NCI-H1436 (cell line): ENCODE results near the gene LONP2.
"Not testable (repeated sequence)": the region's sequence is repeated elsewhere in the genome, so short reads cannot be mapped to it uniquely, and the experiment has no call there.

Experiments
- DNase-seq: peaks from one replicate; lab custom pipeline; 2025; lab: John Stamatoyannopoulos, UW

Gene LONP2

DNA sequence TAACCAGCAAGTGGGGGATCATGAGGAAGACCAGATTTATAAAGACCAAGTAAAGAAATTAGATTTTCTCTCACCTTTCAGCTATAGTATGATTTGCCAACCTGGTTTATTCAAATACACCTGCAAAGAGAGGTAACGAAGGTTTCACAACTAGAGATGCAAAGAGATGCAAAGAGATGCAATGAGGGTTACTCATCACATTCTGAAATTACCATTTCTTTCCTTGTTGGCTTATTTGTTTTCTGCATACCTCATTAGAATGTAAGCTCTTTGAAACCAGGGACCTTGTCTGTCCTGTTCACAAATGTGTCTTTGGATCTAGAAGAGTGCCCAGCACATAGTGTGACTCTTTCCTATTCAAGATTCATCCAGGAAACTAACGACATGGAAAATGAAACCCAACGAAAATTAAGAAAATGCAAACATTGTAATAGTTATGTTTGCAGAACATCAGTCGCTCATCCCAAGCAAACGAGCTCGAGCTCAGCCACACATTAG lies 9.0 kb upstream of the LONP2 start:
- no peak for DNase-seq

DNA sequence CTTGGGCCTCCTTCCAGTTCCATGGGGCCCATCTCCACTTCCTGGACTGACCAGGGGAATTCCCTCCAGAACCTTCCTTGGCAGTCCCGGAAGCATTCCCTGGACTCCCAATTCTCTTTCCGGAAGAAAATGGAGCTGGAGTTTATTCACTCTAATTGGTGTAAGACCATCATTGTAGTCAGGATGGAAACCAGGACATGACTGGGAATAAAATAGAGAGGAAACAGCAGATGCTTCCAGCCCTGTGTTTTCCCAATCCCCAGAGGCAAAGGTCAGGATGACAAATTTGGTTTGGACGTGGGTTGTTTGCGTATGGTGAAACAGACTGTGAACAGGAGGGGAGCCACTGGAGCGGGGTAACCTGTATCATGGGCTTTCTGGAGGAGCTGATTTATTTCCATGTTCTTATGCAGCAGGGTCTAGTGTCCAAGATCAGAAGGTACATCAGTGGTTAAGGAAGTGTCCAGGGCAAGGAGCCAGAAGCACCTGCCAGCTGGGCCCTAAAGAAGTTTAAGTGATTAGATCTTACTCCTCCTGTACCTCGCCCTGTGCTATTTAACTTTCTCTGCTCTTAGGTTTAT lies 8.5 kb upstream of the LONP2 start:
- DNase-seq = no peak

DNA sequence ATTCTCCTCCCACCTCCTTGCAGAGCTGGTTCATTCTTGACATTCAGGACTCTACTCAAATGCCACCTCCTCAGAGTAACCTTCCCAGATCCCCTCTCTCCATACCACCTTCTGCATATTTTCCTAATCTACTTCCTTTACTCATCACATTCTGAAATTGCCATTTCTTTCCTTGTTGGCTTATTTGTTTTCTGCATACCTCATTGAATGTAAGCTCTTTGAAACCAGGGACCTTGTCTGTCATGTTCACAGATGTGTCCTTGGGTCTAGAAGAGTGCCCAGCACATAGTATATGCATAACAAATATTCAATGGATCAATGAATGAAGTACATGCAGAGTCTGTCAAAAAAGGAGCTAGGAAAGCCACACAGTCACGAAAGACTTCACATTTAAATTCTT lies 7.8 kb upstream of the LONP2 start:
- no peak for DNase-seq

DNA sequence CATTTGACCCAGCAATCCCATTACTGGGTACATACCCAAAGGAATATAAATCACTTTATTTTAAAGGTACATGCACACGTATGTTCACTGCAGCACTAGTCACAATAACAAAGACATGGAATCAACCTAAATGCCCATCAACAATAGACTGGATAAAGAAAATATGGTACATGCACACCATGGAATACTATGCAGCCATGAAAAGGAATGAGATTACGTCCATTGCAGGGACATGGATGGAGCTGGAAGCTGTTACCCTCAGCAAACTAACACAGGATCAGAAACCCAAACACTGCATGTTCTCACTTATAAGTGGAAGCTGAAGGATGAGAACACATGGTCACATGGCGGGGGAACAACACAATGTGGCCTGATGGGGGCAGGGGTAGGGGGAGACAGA lies 4.0 kb upstream of the LONP2 start:
- DNase-seq = not testable (repeated sequence)

DNA sequence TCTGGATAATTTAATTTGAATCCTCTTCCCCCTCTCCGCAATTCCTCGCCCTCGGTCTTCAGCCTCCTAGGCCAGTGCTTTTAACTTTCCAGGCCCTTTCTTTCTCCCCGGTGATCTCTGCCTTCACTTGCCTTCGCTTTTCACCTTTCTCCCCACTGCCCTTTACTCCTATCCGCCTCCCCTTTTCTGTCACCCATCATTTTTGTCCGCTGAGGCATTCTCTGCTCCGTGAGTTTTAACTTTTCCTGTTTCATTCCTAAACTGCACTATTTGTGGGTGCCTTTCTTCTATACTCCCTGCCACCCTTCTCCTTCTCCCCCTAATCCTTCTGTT lies 729 bp downstream of the LONP2 start:
- no peak for DNase-seq

DNA sequence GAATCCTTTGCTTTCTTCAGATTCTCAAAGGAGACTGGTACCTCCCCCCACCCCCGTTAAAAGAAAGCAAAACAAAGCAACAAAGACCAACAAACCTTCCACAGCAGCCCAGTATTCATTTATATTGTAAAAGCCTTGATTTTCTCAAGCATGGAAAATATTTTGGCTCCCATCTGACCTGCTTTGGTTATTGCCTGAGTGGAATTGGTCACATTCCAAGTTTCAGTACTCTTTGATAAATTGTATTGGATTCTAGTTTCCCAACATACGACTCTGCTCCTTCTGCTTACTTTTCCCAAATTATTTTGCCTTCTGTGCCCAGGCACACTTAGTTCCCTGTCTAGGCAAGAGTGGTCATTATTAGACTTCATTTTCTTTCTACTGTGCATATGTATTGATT lies 2.0 kb downstream of the LONP2 start:
- no peak for DNase-seq

DNA sequence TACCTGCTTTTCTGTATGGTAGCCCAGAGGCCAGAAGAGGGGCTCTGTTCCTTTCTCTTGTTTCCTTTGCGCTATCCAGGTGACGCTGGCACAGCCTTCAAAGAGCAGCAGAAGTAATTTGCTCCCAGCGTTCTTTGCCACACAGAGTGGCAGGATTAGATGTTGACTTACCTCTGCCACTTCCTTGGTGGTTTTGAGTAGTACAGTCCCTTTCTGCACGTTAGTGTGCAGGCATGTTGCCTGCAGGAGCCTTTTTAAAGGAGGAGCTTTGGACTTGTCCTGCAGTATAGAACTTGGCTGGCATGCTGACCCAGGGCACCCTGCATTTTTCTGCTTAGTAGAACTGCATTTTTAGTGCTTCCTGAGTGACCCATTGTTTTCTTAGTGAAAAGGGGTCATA lies 3.2 kb downstream of the LONP2 start, which contains the start of gene ABCC11:
Gene ABCC11, minus strand, starts transcription at position 229 of the 400 bp plus-strand sequence. CDS start 15,618 bp downstream, outside the sequence.
- DNase-seq = no peak

DNA sequence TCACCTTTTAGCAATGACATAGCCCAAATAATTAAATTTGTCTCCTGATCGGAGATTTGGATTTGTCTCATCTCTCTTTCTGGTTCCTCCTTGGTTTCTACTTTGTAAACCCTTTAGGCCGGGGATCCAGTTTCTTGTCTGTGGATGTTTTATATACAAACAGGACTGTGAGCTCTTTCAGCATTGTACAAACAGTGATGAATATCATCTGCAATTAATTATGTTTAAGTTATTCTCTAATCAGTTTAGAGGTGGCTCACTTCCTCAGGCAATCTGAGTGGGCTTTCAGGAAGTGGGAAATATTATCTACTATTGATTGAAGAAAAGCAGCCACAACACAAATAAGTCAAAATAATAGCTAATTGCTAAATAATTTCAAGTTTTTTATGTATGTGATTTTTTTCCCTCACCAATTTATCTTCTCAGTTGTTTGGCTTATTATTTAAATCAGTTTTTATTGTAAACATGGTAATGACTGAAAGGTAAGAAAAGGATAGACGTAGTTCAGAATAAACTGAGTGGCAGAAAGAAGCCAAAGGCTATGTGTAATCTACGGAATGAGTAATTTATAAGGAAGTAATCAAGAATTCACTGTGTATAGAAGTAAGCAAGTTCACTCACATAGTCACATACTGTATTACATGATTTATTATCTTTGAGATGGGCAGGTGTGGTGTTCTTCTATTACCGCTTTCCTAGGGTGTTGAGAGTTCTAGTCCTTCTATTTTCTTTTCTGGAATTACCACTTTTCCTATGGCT lies 6.6 kb downstream of the LONP2 start:
- DNase-seq = no peak

DNA sequence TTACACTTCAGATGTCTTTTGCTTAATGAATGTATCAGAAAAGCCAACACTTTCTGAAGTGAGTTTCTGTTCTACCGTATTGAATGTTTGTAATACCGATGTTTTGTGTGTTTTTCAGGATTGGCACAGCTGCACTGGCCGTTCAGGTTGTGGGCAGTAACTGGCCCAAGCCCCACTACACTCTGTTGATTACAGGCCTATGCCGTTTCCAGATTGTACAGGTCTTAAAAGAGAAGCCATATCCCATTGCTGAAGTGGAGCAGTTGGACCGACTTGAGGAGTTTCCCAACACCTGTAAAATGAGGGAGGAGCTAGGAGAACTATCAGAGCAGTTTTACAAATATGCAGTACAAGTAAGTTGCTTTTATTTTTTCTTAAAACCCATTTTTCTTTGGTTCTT lies 7.9 kb downstream of the LONP2 start:
- DNase-seq = no peak

DNA sequence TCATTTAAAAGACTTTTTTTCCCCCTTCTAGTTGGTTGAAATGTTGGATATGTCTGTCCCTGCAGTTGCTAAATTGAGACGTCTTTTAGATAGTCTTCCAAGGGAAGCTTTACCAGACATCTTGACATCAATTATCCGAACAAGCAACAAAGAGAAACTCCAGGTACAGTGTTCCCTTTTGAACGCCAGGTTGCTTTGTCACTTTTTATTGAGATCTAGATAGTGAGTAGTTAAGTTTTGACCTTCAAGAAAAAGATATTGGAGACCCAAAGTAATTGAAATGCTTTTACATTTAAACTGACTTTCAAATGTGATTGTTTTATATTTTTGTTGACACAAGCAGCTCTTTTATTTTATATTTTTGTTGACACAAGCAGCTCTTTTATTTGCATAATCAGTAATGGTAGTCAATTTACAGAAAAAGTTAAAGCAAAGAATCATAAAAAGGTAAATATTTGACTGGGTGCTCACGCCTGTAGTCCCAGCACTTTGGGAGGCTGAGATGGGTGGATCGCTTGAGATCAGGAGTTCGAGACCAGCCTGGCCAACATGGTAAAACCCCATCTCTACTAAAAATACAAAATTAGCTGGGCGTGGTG lies 12.6 kb downstream of the LONP2 start:
- DNase-seq = no peak

DNA sequence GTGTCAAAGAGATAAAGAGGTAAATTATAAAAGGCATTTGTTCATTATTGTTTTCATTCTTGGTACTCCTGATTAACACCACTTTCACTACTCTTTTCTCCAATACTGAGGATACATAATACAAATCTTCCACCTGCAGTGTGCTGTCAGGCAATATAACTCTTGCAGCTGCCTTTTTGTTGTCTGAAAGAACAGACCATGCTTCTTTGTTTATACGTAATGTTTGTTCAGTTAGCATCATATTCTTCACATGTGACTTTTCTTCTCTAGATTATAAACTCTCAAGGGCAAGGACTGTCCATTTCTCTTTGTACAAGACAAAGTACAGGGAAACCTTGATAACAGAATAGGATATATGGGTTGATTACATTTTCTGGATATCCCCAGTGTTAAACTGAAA lies 17.5 kb downstream of the LONP2 start:
- no peak for DNase-seq

DNA sequence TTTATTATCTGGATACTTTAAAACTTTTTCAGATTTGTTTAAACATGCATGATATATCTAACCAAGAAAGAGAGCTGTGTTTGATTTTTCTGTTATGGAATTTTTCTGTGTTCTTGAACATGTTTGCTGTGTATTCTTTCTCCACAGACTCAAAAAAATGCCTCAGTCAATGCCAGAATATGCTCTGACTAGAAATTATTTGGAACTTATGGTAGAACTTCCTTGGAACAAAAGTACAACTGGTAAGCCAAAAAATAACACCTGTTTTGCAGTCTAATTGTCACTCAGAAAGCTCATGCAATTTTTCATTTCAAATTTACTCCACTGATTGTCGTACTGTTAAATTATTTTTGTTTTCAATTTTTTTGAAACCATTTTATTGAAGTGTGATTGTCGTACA lies 18.5 kb downstream of the LONP2 start:
- DNase-seq = no peak

DNA sequence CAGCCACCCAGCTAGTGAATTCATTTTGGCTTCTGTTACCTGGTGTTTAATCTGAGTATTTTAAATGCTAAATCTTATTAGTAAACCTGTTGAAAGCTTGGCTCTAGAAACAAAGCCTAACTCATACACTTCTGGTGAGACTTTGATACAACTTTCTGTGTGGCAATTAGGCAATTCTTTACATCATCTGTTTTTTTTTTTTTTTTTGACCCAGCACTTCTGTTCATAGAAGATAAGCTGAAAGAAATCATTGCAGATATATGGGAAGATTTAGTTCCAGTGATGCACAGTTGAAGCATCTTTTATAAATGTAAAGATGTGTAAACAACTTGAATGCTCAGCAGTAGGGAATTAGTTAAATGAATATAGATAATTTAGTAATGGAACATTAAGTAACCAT lies 24.9 kb downstream of the LONP2 start:
- no peak for DNase-seq

DNA sequence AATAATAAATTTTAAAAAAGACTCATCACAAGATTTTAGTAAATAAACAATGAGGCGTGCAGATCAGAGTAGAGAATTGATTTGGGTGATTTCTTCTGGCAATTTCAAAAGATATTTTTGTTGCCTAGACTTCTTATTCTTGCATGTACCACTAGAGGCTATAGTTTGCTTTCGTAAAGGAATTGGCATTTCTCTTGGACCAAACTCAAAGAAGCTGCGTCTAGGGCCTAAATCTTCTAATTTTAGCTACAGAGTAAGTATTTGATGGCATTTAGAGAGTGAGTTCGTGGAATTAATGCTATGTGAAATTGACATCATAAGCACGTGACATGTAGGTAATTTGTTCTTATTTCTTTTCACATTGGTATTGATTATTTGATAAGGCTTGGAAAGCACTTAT lies 27.6 kb downstream of the LONP2 start:
- no peak for DNase-seq

DNA sequence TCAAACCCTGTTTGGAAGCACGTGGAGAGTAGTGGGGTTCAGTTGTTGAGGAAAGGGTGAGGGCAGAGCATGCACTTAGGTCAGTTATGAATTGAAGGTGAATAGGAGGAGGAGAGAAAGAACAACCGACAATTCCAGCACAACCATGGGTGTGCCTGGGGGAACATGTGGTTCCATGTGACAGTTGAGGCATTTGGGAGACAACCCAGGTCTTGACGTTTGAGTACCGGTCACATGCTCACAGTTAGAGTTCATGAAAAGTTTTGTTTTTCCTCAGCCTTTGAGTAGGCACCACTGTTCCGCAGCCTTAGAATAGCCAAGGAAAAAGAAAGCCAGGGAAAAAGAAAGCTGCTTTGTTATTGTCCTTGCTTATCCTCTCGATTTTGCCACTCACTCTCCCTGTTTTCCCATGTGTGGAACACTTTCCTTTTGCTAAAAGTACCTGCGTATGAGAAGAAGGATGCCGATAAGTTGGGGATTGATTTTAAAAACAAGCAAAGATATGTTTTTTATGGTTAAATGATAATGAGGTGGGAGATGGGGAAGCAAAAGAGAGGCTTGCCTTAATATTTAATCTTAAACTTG lies 28.8 kb downstream of the LONP2 start:
- no peak for DNase-seq

DNA sequence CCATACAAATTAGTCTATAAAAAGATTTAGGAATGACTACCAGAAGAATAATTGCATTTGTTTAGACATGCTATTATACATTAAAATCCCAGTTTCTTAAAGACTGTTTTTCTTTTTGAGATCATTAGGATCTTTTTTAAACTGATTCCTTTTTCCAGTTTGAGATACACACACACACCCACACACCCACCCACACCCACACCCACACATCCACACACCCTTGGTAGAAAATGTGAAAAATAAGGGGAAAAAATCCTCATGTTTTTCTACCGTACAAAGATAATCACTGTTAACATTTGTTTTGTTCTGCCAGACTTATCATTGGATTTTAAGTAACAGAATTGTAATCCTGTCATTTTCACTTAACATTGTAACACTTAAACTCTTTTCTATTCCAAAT lies 30.4 kb downstream of the LONP2 start:
- DNase-seq = no peak

DNA sequence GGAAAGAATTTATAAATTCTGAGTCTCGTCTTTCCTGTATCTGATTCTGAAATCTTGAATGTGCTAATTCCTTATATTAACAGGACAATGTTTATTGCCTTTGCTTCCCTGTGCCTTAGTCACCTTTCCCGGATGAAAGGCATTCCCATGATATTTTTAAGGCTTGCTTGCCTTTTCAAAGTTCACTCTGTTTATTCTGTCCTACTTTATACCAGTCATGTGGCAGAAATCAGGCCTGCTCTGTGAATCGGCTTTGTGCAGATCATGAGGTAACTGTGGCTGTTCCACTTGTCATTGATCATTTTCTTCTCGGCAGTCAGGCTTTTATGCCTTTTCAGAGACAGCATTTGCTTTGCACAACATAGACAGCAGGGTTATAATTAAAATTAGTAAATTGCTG lies 32.0 kb downstream of the LONP2 start:
- no peak for DNase-seq

DNA sequence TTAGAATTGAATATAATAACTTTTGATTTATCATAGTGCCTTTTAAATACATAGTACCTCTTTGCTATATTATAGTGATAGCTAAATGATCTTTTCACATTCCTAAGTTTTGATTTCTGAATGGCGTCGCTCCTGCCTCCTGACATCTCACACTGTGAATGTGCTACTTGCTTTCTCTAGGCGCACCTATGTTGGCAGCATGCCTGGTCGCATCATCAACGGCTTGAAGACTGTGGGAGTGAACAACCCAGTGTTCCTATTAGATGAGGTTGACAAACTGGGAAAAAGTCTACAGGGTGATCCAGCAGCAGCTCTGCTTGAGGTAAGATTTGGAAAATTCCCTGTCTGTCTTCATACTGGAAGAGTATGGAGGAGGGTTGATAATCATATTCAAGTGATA lies 33.1 kb downstream of the LONP2 start:
- DNase-seq = peak; percentile 16

DNA sequence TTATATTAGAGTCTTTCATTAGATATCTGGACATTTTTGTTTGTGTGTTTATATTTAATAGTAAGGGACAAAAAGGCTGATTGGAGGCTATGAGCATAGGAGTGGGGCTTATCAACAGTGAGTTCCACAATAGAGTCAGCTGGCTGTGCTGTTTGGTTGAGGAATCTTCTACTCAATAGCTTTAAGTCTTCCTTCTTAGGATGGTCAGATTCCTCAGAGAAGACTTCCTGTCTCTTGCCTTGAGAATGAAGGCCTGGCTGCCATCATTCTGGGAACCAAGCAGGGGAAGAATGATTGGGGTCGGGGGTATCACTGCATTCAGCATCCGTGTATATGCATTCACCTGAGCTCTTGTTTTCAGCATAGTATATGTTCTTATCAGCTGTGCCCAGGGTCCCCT lies 35.1 kb downstream of the LONP2 start:
- DNase-seq = no peak

DNA sequence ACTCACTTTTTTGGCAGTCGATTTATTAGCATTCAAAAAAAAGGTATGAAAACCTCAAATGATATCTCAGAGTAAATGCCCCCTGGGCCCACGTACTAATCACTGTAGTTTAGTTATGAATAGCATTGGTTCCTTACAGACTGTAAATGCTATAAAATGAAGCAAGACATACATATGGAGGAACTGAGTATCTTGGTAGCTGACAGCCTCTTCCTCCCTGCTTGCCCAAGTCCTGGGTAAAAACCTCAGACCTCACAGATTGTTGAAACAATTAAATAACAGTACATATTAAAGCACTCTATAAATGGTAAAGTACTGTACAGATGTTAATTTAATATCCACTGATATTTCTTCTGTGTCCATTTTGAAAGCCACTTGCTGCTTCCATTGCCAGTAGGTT lies 36.4 kb downstream of the LONP2 start:
- no peak for DNase-seq

DNA sequence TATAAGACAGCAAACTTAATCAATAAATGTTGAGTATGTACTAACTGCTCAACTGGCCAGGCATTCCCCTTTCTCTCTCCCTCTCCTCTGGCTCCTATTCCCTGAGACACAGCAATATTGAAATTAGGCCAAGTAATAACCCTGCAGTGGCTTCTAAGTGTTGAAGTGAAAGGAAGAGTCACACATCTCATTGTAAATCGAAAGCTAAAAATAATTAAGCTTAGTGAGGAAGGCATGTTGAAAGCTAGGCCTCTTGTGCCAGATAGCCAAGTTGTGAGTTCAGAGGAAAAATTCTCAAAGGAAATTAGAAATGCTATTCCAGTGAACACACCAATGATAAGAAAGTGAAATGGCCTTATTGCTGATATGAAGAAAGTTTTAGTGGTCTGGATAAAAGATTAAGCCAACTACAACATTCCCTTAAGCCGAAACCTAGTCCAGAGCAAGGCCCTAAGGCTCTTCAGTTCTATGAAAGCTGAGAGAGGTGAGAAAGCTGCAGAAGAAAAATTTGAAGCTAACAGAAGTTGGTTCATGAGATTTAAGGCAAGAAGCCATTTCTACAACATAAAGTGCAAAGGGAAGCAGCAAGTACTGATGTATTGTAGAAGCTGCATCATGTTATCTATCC lies 38.6 kb downstream of the LONP2 start:
- DNase-seq = no peak

DNA sequence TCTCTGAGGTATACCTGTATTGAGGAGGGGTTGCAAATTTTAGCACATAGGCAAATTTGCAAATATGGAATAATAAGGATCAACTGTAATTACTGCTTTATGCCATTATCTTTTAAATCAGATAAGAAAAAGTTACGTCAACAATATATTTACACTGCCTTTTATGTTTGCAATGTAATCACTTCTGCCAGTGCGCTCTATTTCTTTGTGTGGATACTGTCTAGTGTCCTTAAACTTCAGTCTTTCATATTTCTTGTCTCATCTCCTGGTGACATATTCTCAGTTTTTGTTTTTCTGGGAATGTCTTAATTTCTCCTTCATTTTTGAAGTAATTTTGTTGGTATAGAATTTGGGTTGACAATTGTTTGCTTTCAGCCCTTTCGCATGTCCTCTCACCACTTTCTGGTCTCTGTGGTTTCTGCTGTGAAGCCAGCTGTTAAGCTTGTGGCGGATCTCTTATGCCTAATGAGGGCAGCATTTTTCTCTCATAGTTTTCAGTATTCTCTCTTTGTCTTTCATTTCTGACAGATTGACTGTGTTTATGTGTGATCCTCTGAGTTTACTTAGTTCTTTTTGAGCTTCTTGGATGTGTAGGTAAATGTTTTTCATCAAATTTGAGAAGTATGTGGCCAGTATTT lies 40.8 kb downstream of the LONP2 start:
- no peak for DNase-seq
